Activated T-helper 2 cell treated with anti-CD3 and anti-CD28 coated beads, Interferon-gamma antibody, Interleukin-2, Interleukin-4, amounts not matched to agents 10 μg/mL and 5 μg/mL and 100 μg/mL, durations not matched to agents 14 hours and 24 hours and 36 hours (primary cell): ENCODE results near the gene ZCWPW1. TPM values are rescaled to one million over a fixed set of nuclear protein-coding genes. Genes with fewer than 3 reads are reported as not detected.
A peak's percentile ranks its signal among the peaks of the same experiment; 100 is the strongest.
"Not testable (repeated sequence)": the region's sequence is repeated elsewhere in the genome, so short reads cannot be mapped to it uniquely, and the experiment has no call there.

Experiments
- DNase-seq: peaks from one replicate; pipeline ENCODE4 v3.0.0; 2021; ENCODE audit warnings: low spot score
- H3K27ac Mint-ChIP-seq: one replicate; pipeline ENCODE4 v1.8.0; 2021; ENCODE audit warnings: mixed read lengths
- H3K27me3 Mint-ChIP-seq: one replicate; pipeline ENCODE4 v1.8.0; 2021; ENCODE audit warnings: low read depth, mixed read lengths
- H3K36me3 Mint-ChIP-seq: one replicate; pipeline ENCODE4 v1.8.0; 2021; ENCODE audit warnings: low read depth, mixed read lengths
- H3K4me1 Mint-ChIP-seq: one replicate; pipeline ENCODE4 v1.8.0; 2021; ENCODE audit warnings: low read depth, mixed read lengths
- H3K4me3 Mint-ChIP-seq: one replicate; pipeline ENCODE4 v1.8.0; 2021; ENCODE audit warnings: low read depth, mild to moderate bottlenecking, moderate library complexity, mixed read lengths
- H3K9me3 Mint-ChIP-seq: one replicate; pipeline ENCODE4 v1.8.0; 2021; ENCODE audit warnings: mixed read lengths
- intact Hi-C: fragments of 100-400 bp; cut with micrococcal nuclease; formaldehyde crosslinking; loops from one replicate; pipeline ENCODE4 v1.15.1; 2023
- total RNA-seq: library from RNA; stranded (reverse); gene quantifications from 2 replicates; pipeline ENCODE4 v1.2.3, GENCODE V29; 2022

Gene ZCWPW1
- total RNA-seq, 1 donor from 2014 or later = 1.1 TPM

DNA sequence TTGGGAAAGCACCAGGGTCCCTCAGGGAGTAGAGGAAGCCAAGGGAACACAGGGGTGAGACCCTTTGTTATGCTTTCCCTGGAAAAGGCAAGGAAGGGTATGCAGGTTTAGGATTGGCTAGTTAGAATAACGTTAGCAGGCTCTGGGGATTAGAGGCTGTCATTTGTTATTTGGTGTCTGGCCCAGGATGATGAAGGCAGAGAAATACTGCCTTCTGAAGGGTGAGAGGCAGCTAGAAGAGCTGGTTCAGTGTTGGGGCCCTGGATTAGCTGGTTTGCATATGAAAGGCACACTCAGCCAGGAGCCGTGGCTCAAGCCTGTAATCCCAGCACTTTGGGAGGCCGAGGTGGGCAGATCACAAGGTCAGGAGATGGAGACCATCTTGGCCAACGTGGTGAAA, 58.2 kb downstream of the ZCWPW1 start:
- no peak overlapping the region for H3K27ac Mint-ChIP-seq

GRCh38 chr7:100369105-100369504, 59.4 kb downstream of the ZCWPW1 start:
- Mint-ChIP-seq H3K4me3 (no peak overlapping the region), H3K36me3 (peaks cover 41% of the 10 kb centered on the region), H3K4me1 (peaks cover 28% of the 10 kb centered on the region), H3K9me3 (no peaks in the 10 kb centered on the region), H3K27me3 (no peaks in the 10 kb centered on the region), H3K27ac (no peak overlapping the region)
- intact Hi-C loops = no loop called here
- DNase-seq = no peak

More for the DNA sequence above, 58.2 kb downstream of the ZCWPW1 start:
- intact Hi-C loops = no loop called here
- Mint-ChIP-seq H3K4me1 (peaks cover 25% of the 10 kb centered on the region), H3K9me3 (no peaks in the 10 kb centered on the region), H3K36me3 (peaks cover 31% of the 10 kb centered on the region), H3K27me3 (no peaks in the 10 kb centered on the region), H3K4me3 (no peak overlapping the region)
- no peak for DNase-seq

GRCh38 chr7:100367676-100368613, 60.6 kb downstream of the ZCWPW1 start:
- Mint-ChIP-seq H3K27ac (no peak overlapping the region), H3K4me1 (peaks cover 28% of the 10 kb centered on the region), H3K9me3 (no peaks in the 10 kb centered on the region), H3K4me3 (no peak overlapping the region), H3K27me3 (no peaks in the 10 kb centered on the region), H3K36me3 (peaks cover 52% of the 10 kb centered on the region)
- no peak for DNase-seq
- intact Hi-C loops = no loop called here

GRCh38 chr7:100367251-100367620, 61.3 kb downstream of the ZCWPW1 start:
- H3K36me3 Mint-ChIP-seq = peaks cover 59% of the 10 kb centered on the region
- intact Hi-C loops = no loop called here
- no peaks in the 10 kb centered on the region for H3K9me3 Mint-ChIP-seq
- peaks cover 26% of the 10 kb centered on the region for H3K4me1 Mint-ChIP-seq
- H3K27ac Mint-ChIP-seq = no peak overlapping the region
- H3K4me3 Mint-ChIP-seq = no peak overlapping the region
- H3K27me3 Mint-ChIP-seq = no peaks in the 10 kb centered on the region
- DNase-seq = no peak

GRCh38 chr7:100366411-100367250, 61.9 kb downstream of the ZCWPW1 start:
- Mint-ChIP-seq H3K4me3 (no peak overlapping the region), H3K27me3 (no peaks in the 10 kb centered on the region), H3K36me3 (peaks cover 65% of the 10 kb centered on the region), H3K9me3 (no peaks in the 10 kb centered on the region), H3K27ac (peak overlapping the region; percentile 71), H3K4me1 (peaks cover 23% of the 10 kb centered on the region)
- DNase-seq = no peak
- intact Hi-C loops = no loop called here

- Mint-ChIP-seq H3K4me1 (peaks cover 23% of the 10 kb centered on the region), H3K36me3 (peaks cover 72% of the 10 kb centered on the region), H3K27ac (peak overlapping the region; percentile 71)
- intact Hi-C loops = loop anchor here (1.0 kb wide), 1 partner anchor 30 kb away; no protein-coding TSS in a partner anchor
- not testable (repeated sequence) for H3K27me3 Mint-ChIP-seq, H3K4me3 Mint-ChIP-seq, H3K9me3 Mint-ChIP-seq, DNase-seq
Observed at GRCh38 chr7:100365998-100366367, 62.5 kb downstream of the ZCWPW1 start.

GRCh38 chr7:100364480-100364879, 64.0 kb downstream of the ZCWPW1 start:
- no peaks in the 10 kb centered on the region for H3K9me3 Mint-ChIP-seq
- intact Hi-C loops = no loop called here
- DNase-seq = no peak
- H3K4me1 Mint-ChIP-seq = peaks cover 23% of the 10 kb centered on the region
- H3K4me3 Mint-ChIP-seq = no peak overlapping the region
- H3K27me3 Mint-ChIP-seq = no peaks in the 10 kb centered on the region
- peak overlapping the region; percentile 63 for H3K27ac Mint-ChIP-seq
- peaks cover 82% of the 10 kb centered on the region for H3K36me3 Mint-ChIP-seq

DNA sequence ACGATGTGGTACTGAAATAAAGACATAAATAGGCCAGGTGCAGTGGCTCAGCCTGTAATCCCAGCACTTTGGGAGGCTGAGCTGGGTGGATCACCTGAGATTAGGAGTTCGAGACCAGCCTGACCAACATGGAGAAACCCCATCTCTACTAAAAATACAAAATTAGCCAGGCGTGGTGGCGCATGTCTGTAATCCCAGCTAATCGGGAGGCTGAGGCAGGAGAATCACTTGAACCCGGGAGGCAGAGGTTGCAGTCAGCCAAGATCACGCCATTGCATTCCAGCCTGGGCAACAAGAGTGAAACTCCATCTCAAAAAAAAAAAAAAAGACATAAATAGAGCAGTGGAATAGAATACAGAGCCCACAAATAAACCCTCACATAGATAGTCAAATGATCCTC, 64.7 kb downstream of the ZCWPW1 start:
- H3K4me1 Mint-ChIP-seq = peaks cover 23% of the 10 kb centered on the region
- H3K4me3 Mint-ChIP-seq, H3K9me3 Mint-ChIP-seq, intact Hi-C loops, H3K27me3 Mint-ChIP-seq, DNase-seq: not testable (repeated sequence)
- peak overlapping the region; percentile 63 for H3K27ac Mint-ChIP-seq
- H3K36me3 Mint-ChIP-seq = peaks cover 85% of the 10 kb centered on the region

GRCh38 chr7:100363098-100363497, 65.4 kb downstream of the ZCWPW1 start:
- peaks cover 83% of the 10 kb centered on the region for H3K36me3 Mint-ChIP-seq
- H3K27ac Mint-ChIP-seq = no peak overlapping the region
- H3K4me1 Mint-ChIP-seq = peaks cover 23% of the 10 kb centered on the region
- no peak for DNase-seq
- H3K9me3 Mint-ChIP-seq = no peaks in the 10 kb centered on the region
- no peak overlapping the region for H3K4me3 Mint-ChIP-seq
- no peaks in the 10 kb centered on the region for H3K27me3 Mint-ChIP-seq
- intact Hi-C loops = no loop called here

- no peak overlapping the region for H3K27ac Mint-ChIP-seq
Observed at GRCh38 chr7:100360135-100360854, 68.2 kb downstream of the ZCWPW1 start.

DNA sequence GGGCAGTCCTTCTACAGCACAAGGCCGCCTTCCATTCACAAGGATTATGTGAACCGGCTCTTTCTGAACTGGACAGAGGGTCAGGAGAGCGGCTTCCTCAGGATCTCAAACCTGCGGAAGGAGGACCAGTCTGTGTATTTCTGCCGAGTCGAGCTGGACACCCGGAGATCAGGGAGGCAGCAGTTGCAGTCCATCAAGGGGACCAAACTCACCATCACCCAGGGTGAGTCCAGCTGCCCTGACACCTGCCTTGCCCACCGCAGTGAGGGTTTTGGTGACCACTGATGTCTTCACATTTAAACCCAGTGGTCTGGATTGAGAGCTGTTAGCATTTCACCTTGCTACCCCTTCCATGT, 69.7 kb downstream of the ZCWPW1 start:
- intact Hi-C loops = no loop called here
- DNase-seq = no peak
- Mint-ChIP-seq H3K27ac (no peak overlapping the region), H3K27me3 (no peaks in the 10 kb centered on the region), H3K4me3 (no peak overlapping the region), H3K36me3 (peaks cover 69% of the 10 kb centered on the region), H3K9me3 (no peaks in the 10 kb centered on the region), H3K4me1 (no peaks in the 10 kb centered on the region)

More at GRCh38 chr7:100360135-100360854, 68.2 kb downstream of the ZCWPW1 start:
- no peak for DNase-seq
- Mint-ChIP-seq H3K4me1 (peaks cover 9% of the 10 kb centered on the region), H3K4me3 (no peak overlapping the region), H3K36me3 (peaks cover 74% of the 10 kb centered on the region), H3K9me3 (no peaks in the 10 kb centered on the region), H3K27me3 (no peaks in the 10 kb centered on the region)
- intact Hi-C loops = no loop called here

- no peaks in the 10 kb centered on the region for H3K27me3 Mint-ChIP-seq
- intact Hi-C loops = no loop called here
- H3K4me1 Mint-ChIP-seq = peaks cover 4% of the 10 kb centered on the region
- DNase-seq = no peak
- no peak within 1 kb of the TSS for H3K27ac Mint-ChIP-seq
- H3K36me3 Mint-ChIP-seq = peaks cover 69% of the 10 kb centered on the region
- H3K9me3 Mint-ChIP-seq = no peaks in the 10 kb centered on the region
- H3K4me3 Mint-ChIP-seq = no peak within 1 kb of the TSS
Observed at GRCh38 chr7:100358027-100358856, 70.3 kb downstream of the ZCWPW1 start, which contains the start of gene PILRB. TSS of gene PILRB (plus strand) at chr7:100358117. CDS start at chr7:100358303, 186 bp downstream.
